DOHH2 (cell line): ENCODE measurements around the gene RHOG.

Experiments
- H3F3A ChIP-seq: fragments of 200-600 bp; sonication (generic), shearing (Covaris generic); 2 replicates; pipeline ENCODE4 v1.6.0; 2016; ENCODE audit warnings: antibody characterized with exemption, mild to moderate bottlenecking; ENCODE audit not compliant: control insufficient read depth, insufficient read depth
- H3K27ac ChIP-seq: fragments of 200-600 bp; sonication (generic); 2 replicates; pipeline ENCODE4 v1.5.1; 2014; ENCODE audit warnings: low read depth, mild to moderate bottlenecking, low read length, moderate library complexity
- H3K27me3 ChIP-seq: fragments of 200-600 bp; sonication (generic); 2 replicates; pipeline ENCODE4 v1.6.1; 2014; ENCODE audit warnings: mild to moderate bottlenecking, low read length, mixed read lengths; ENCODE audit not compliant: control insufficient read depth
- H3K36me3 ChIP-seq: fragments of 200-600 bp; sonication (generic); 2 replicates; pipeline ENCODE4 v1.6.1; 2014; ENCODE audit warnings: mild to moderate bottlenecking, low read length, moderate library complexity, mixed read lengths; ENCODE audit not compliant: control insufficient read depth
- H3K4me1 ChIP-seq: fragments of 200-600 bp; sonication (generic); 2 replicates; pipeline ENCODE4 v1.6.1; 2014; ENCODE audit warnings: mild to moderate bottlenecking, low read length, mixed read lengths; ENCODE audit not compliant: control insufficient read depth
- H3K4me2 ChIP-seq: fragments of 200-600 bp; sonication (generic); 2 replicates; pipeline ENCODE4 v1.6.0; 2014; ENCODE audit warnings: mild to moderate bottlenecking, low read length, moderate library complexity
- H3K4me3 ChIP-seq: fragments of 200-600 bp; sonication (generic); 2 replicates; pipeline ENCODE4 v1.5.1; 2014; ENCODE audit warnings: mild to moderate bottlenecking, low read length, mixed read lengths
- H3K79me2 ChIP-seq: fragments of 200-600 bp; sonication (generic); 2 replicates; pipeline ENCODE4 v1.6.1; 2014; ENCODE audit warnings: mild to moderate bottlenecking, low read length, mixed read lengths; ENCODE audit not compliant: control insufficient read depth
- H3K9me2 ChIP-seq: fragments of 200-600 bp; sonication (generic); replicated peaks from 2 replicates; pipeline ENCODE4 v1.6.1; 2014; ENCODE audit warnings: mild to moderate bottlenecking, low read length, mixed read lengths; ENCODE audit not compliant: control insufficient read depth
- H3K9me3 ChIP-seq: fragments of 200-600 bp; sonication (generic); 2 replicates; pipeline ENCODE4 v1.6.1; 2014; ENCODE audit warnings: antibody characterized with exemption, low read length, mixed read lengths; ENCODE audit not compliant: control insufficient read depth, insufficient read depth
- H4K20me1 ChIP-seq: fragments of 200-600 bp; sonication (generic); 2 replicates; pipeline ENCODE4 v1.6.0; 2014; ENCODE audit warnings: low read depth, mild to moderate bottlenecking, antibody characterized with exemption, low read length, moderate library complexity; ENCODE audit not compliant: control insufficient read depth, insufficient read depth
- EZH2phosphoT487 ChIP-seq: fragments of 200-600 bp; sonication (generic); IDR thresholded peaks from 2 replicates; pipeline ENCODE4 v1.6.1; 2017; ENCODE audit warnings: borderline replicate concordance, mild to moderate bottlenecking, antibody characterized with exemption, low read length, moderate library complexity, mixed read lengths
- TF ChIP-seq, protein P1 (sequence below): fragments of 200-600 bp; sonication (generic); IDR thresholded peaks from one replicate; pipeline ENCODE4 v1.5.1; 2014; ENCODE audit warnings: antibody characterized with exemption, mild to moderate bottlenecking, low read depth, low read length; ENCODE audit not compliant: poor library complexity, severe bottlenecking

The RHOG gene

DNA sequence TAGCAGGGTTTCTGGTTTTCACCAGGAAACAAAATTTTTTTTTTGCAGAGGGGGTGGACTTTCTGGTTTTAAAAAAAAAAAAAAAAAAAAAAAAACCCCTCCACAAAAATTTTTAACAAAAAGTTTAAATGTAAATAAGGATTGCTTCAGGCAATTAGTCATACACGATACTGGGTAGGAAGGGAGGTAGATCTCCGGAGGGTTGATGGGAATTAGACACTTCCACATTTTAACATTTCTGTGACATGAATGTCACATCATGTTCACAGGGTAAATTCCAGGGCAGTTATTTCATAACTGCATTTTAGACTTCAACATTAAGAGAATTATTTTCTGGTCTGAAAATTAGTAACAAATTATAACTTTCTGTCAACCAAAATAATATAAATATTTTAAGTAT, 59.3 kb downstream of the RHOG start:
- Histone ChIP-seq H4K20me1 (peaks cover 5% of the 10 kb centered on the region; the same call in 1 of the 2 replicates), H3F3A (peaks cover 6% of the 10 kb centered on the region; the same call in 1 of the 2 replicates), H3K4me1 (peaks cover 12% of the 10 kb centered on the region), H3K27ac (no peak overlapping the region), H3K27me3 (no peaks in the 10 kb centered on the region), H3K4me3 (no peak overlapping the region), H3K4me2 (no peak overlapping the region), H3K9me2 (no peaks in the 10 kb centered on the region), H3K79me2 (peaks cover 71% of the 10 kb centered on the region), H3K9me3 (no peaks in the 10 kb centered on the region), H3K36me3 (peaks cover 84% of the 10 kb centered on the region)
- TF ChIP-seq, protein P1, sequence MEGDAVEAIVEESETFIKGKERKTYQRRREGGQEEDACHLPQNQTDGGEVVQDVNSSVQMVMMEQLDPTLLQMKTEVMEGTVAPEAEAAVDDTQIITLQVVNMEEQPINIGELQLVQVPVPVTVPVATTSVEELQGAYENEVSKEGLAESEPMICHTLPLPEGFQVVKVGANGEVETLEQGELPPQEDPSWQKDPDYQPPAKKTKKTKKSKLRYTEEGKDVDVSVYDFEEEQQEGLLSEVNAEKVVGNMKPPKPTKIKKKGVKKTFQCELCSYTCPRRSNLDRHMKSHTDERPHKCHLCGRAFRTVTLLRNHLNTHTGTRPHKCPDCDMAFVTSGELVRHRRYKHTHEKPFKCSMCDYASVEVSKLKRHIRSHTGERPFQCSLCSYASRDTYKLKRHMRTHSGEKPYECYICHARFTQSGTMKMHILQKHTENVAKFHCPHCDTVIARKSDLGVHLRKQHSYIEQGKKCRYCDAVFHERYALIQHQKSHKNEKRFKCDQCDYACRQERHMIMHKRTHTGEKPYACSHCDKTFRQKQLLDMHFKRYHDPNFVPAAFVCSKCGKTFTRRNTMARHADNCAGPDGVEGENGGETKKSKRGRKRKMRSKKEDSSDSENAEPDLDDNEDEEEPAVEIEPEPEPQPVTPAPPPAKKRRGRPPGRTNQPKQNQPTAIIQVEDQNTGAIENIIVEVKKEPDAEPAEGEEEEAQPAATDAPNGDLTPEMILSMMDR, result no peak
- no peak for TF ChIP-seq EZH2phosphoT487
